Endothelial cell of hepatic sinusoid (primary cell): ENCODE results near the gene TRPV4.

Source experiments
- in situ Hi-C: cut with HindIII; loops from 2 replicates; pipeline ENCODE4 v1.10.0; 2017; ENCODE audit warnings: low sequenced_read_pairs

TRPV4 gene

GRCh38 chr12:109829667-109830066, 3.5 kb downstream of the TRPV4 start:
- in situ Hi-C loops, result no loop called here

- in situ Hi-C loops, result no loop called here
Observed at GRCh38 chr12:109828754-109829511, 4.3 kb downstream of the TRPV4 start.

GRCh38 chr12:109827566-109828550, 5.3 kb downstream of the TRPV4 start:
- in situ Hi-C loops, result no loop called here

GRCh38 chr12:109827080-109827479, 6.1 kb downstream of the TRPV4 start:
- in situ Hi-C loops, result no loop called here

GRCh38 chr12:109824731-109825130, 8.5 kb downstream of the TRPV4 start:
- in situ Hi-C loops, result no loop called here

GRCh38 chr12:109822951-109823411, 10.2 kb downstream of the TRPV4 start:
- in situ Hi-C loops, result no loop called here

GRCh38 chr12:109822416-109822815, 10.8 kb downstream of the TRPV4 start:
- in situ Hi-C loops, result no loop called here

GRCh38 chr12:109821968-109822367, 11.2 kb downstream of the TRPV4 start:
- in situ Hi-C loops, result no loop called here

- in situ Hi-C loops, result no loop called here
Observed at GRCh38 chr12:109820816-109821381, 12.3 kb downstream of the TRPV4 start.

- in situ Hi-C loops, result loop anchor here (5.0 kb wide), 1 partner anchor 38 kb away; no protein-coding TSS in a partner anchor
Observed at GRCh38 chr12:109818905-109819500, 14.2 kb downstream of the TRPV4 start.

- in situ Hi-C loops, result loop anchor here (5.0 kb wide), 1 partner anchor 39 kb away; no protein-coding TSS in a partner anchor
Observed at GRCh38 chr12:109818253-109818652, 14.9 kb downstream of the TRPV4 start.

GRCh38 chr12:109817627-109818231, 15.5 kb downstream of the TRPV4 start:
- in situ Hi-C loops, result loop anchor here (5.0 kb wide), 1 partner anchor 40 kb away; no protein-coding TSS in a partner anchor

- in situ Hi-C loops, result loop anchor here (5.0 kb wide), 1 partner anchor 40 kb away; no protein-coding TSS in a partner anchor
Observed at GRCh38 chr12:109816870-109817269, 16.3 kb downstream of the TRPV4 start.

- in situ Hi-C loops, result loop anchor here (5.0 kb wide), 1 partner anchor 41 kb away; no protein-coding TSS in a partner anchor
Observed at GRCh38 chr12:109815757-109816617, 17.2 kb downstream of the TRPV4 start.

GRCh38 chr12:109815225-109815624, 18.0 kb downstream of the TRPV4 start:
- in situ Hi-C loops, result loop anchor here (5.0 kb wide), 1 partner anchor 42 kb away; no protein-coding TSS in a partner anchor

GRCh38 chr12:109814600-109815150, 18.5 kb downstream of the TRPV4 start:
- in situ Hi-C loops, result loop anchor here (5.0 kb wide), 1 partner anchor 43 kb away; no protein-coding TSS in a partner anchor

- in situ Hi-C loops, result no loop called here
Observed at GRCh38 chr12:109813810-109814416, 19.3 kb downstream of the TRPV4 start.

- in situ Hi-C loops, result no loop called here
Observed at GRCh38 chr12:109811624-109811995, 21.6 kb downstream of the TRPV4 start.
